Esophagus squamous epithelium (tissue), 4 donors: ENCODE measurements around the gene CACNA1F.

ENCODE experiments used
- POLR2A ChIP-seq, 4 donors: fragments of 450-650 bp; IDR thresholded peaks; one replicate each; pipeline ENCODE4 v1.6.1; 2017; ENCODE audit warnings: antibody characterized with exemption in 4 of 4, mild to moderate bottlenecking in 4 of 4, moderate library complexity in 3 of 4
- TF ChIP-seq, protein P1 (sequence below), 6 experiments: fragments of 450-650 bp in 4 of 6; fragments of 200-600 bp in 2 of 6; sonication (generic) in 2 of 6; IDR thresholded peaks; one replicate each; pipeline ENCODE4 v1.5.1; 2016 to 2019; ENCODE audit warnings: antibody characterized with exemption in 6 of 6, mild to moderate bottlenecking in 4 of 6, moderate library complexity in 4 of 6

DNA sequence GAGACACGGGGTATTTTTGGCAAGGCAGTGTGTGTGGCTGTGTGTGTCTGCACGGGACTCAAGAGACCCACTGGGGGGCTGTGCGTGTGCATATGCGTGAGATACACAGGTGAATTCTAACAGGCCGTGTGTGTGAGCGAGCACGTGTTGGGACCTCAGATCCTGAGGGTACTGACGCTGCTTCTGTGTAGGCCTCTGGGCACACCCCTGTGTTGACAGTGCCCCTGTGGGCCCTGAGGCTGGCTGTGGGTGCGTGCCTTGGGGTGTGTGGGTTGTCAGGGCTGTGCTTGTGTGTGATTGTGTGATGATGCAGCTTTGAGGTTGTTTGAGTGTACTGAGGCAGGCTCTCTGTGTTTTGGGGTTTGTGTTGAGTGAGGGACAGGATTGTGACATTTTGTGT lies 17.4 kb upstream of the CACNA1F start:
- TF ChIP-seq, protein P1, sequence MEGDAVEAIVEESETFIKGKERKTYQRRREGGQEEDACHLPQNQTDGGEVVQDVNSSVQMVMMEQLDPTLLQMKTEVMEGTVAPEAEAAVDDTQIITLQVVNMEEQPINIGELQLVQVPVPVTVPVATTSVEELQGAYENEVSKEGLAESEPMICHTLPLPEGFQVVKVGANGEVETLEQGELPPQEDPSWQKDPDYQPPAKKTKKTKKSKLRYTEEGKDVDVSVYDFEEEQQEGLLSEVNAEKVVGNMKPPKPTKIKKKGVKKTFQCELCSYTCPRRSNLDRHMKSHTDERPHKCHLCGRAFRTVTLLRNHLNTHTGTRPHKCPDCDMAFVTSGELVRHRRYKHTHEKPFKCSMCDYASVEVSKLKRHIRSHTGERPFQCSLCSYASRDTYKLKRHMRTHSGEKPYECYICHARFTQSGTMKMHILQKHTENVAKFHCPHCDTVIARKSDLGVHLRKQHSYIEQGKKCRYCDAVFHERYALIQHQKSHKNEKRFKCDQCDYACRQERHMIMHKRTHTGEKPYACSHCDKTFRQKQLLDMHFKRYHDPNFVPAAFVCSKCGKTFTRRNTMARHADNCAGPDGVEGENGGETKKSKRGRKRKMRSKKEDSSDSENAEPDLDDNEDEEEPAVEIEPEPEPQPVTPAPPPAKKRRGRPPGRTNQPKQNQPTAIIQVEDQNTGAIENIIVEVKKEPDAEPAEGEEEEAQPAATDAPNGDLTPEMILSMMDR (IDR thresholded peaks at IDR 0.05): no peak
- TF ChIP-seq POLR2A (IDR thresholded peaks at IDR 0.05): no peak
